CD14-positive monocyte (primary cell): ENCODE results near the gene CD6. TPM values are rescaled to one million over a fixed set of nuclear protein-coding genes. Genes with fewer than 3 reads are reported as not detected.

ENCODE experiments used
- DNase-seq, 3 donors: peaks; one replicate each; pipeline ENCODE4 v3.0.0-alpha.2; 2011 to 2022
- H2AFZ ChIP-seq: 2 replicates; pipeline ENCODE4 v1.6.0; 2012; ENCODE audit warnings: mild to moderate bottlenecking, low read depth, low read length, inconsistent platforms; ENCODE audit not compliant: insufficient read depth, poor library complexity, severe bottlenecking
- H3K27ac ChIP-seq, 2 donors: 1 replicate in 1 of 2; 2 replicates in 1 of 2; pipeline ENCODE4 v1.5.1; 2012 to 2013; ENCODE audit warnings: low read length in 2 of 2, control low read depth in 1 of 2, inconsistent platforms in 1 of 2, low read depth in 1 of 2, mild to moderate bottlenecking in 1 of 2
- H3K27me3 ChIP-seq, 2 donors: one replicate each; pipeline versions ENCODE4 v1.6.0 to v1.6.1; 2011 to 2013; ENCODE audit warnings: low read length in 2 of 2; ENCODE audit not compliant: control insufficient read depth in 2 of 2, insufficient read depth in 2 of 2
- H3K36me3 ChIP-seq, 2 donors: replicated peaks in 1 of 2; 1 replicate in 1 of 2; 2 replicates in 1 of 2; pipeline versions ENCODE4 v1.5.1 to v1.6.1; 2012 to 2013; ENCODE audit warnings: low read length in 2 of 2, control low read depth in 1 of 2, inconsistent platforms in 1 of 2, mild to moderate bottlenecking in 1 of 2; ENCODE audit not compliant: insufficient read depth in 2 of 2, control insufficient read depth in 1 of 2
- H3K4me1 ChIP-seq, 2 donors: 1 replicate in 1 of 2; 2 replicates in 1 of 2; pipeline versions ENCODE4 v1.5.1 to v1.6.1; 2012 to 2013; ENCODE audit warnings: low read length in 2 of 2, control low read depth in 1 of 2, inconsistent platforms in 1 of 2, mild to moderate bottlenecking in 1 of 2, moderate library complexity in 1 of 2; ENCODE audit not compliant: insufficient read depth in 2 of 2, control insufficient read depth in 1 of 2
- H3K4me2 ChIP-seq: replicated peaks from 2 replicates; pipeline ENCODE3; 2012; ENCODE audit warnings: low read length, moderate library complexity, mild to moderate bottlenecking; ENCODE audit not compliant: poor library complexity, severe bottlenecking; ENCODE audit errors: extremely low read depth
- H3K4me3 ChIP-seq, 3 experiments: fragments of 200-600 bp in 1 of 3; sonication (generic) in 1 of 3; replicated peaks in 1 of 3; 1 replicate in 2 of 3; 2 replicates in 1 of 3; pipeline ENCODE4 v1.5.1; 2011 to 2013; ENCODE audit warnings: low read length in 3 of 3, mild to moderate bottlenecking in 3 of 3, control low read depth in 2 of 3, low read depth in 2 of 3, inconsistent platforms in 1 of 3, moderate library complexity in 1 of 3
- H3K79me2 ChIP-seq: 2 replicates; pipeline ENCODE4 v1.6.0; 2012; ENCODE audit warnings: mild to moderate bottlenecking, control low read depth, inconsistent platforms, low read length, moderate library complexity; ENCODE audit not compliant: insufficient read depth
- H3K9ac ChIP-seq: 2 replicates; pipeline ENCODE4 v1.6.0; 2017; ENCODE audit warnings: low read length, mild to moderate bottlenecking; ENCODE audit not compliant: insufficient read depth, poor library complexity, severe bottlenecking
- H3K9me3 ChIP-seq, 2 donors: replicated peaks in 1 of 2; 1 replicate in 1 of 2; 2 replicates in 1 of 2; pipeline versions ENCODE4 v1.5.1 to v1.6.1; 2012 to 2013; ENCODE audit warnings: low read length in 2 of 2, control low read depth in 1 of 2; ENCODE audit not compliant: control insufficient read depth in 1 of 2, insufficient read depth in 1 of 2
- H4K20me1 ChIP-seq: 2 replicates; pipeline ENCODE4 v1.6.0; 2012; ENCODE audit warnings: mild to moderate bottlenecking, low read length, control low read depth, moderate library complexity; ENCODE audit not compliant: insufficient read depth
- H3K27ac Mint-ChIP-seq, 7 donors: one replicate each; pipeline ENCODE4 v1.8.0; 2020; ENCODE audit warnings: mild to moderate bottlenecking in 7 of 7, mixed read lengths in 7 of 7, moderate library complexity in 6 of 7, inconsistent platforms in 2 of 7
- H3K27me3 Mint-ChIP-seq, 3 donors: one replicate each; pipeline ENCODE4 v1.8.0; 2021 to 2022; ENCODE audit warnings: low read depth in 3 of 3, mild to moderate bottlenecking in 3 of 3, mixed read lengths in 3 of 3, moderate library complexity in 3 of 3, inconsistent platforms in 1 of 3
- H3K36me3 Mint-ChIP-seq, 2 donors: one replicate each; pipeline ENCODE4 v1.8.0; 2020; ENCODE audit warnings: mixed read lengths in 2 of 2, inconsistent platforms in 1 of 2, mild to moderate bottlenecking in 1 of 2
- H3K4me1 Mint-ChIP-seq: one replicate; pipeline ENCODE4 v1.8.0; 2020; ENCODE audit warnings: mild to moderate bottlenecking, mixed read lengths
- H3K4me3 Mint-ChIP-seq, 2 donors: one replicate each; pipeline ENCODE4 v1.8.0; 2020; ENCODE audit warnings: mild to moderate bottlenecking in 2 of 2, mixed read lengths in 2 of 2, moderate library complexity in 1 of 2
- H3K9me3 Mint-ChIP-seq, 7 donors: one replicate each; pipeline ENCODE4 v1.8.0; 2020 to 2022; ENCODE audit warnings: mixed read lengths in 7 of 7, mild to moderate bottlenecking in 6 of 7, moderate library complexity in 6 of 7, inconsistent platforms in 2 of 7
- WGBS: methylation state at CpG from one replicate; pipeline ENCODE4 v1.1.5; 2013; ENCODE audit warnings: missing lambda C conversion rate; ENCODE audit not compliant: insufficient coverage; 5-methylcytosine and 5-hydroxymethylcytosine counted together
- intact Hi-C, 2 donors: fragments of 100-400 bp; cut with micrococcal nuclease; formaldehyde crosslinking; loops; one replicate each; pipeline versions ENCODE4 v1.15.0 to v1.15.1; 2023
- polyA plus RNA-seq, 3 donors: library from polyadenylated mRNA; depleted of rRNA in 1 of 3; unstranded in 2 of 3; stranded (reverse) in 1 of 3; fragments of 300-500 nt in 2 of 3; fragments of >200 nt in 1 of 3; fragmentation: Illumina TruSeq in 2 of 3; gene quantifications; 1 replicate in 2 of 3; 2 replicates in 1 of 3; pipeline ENCODE4 v1.2.3, GENCODE V29; 2012 to 2021
- TF ChIP-seq, protein P1 (sequence below): fragments of 200-600 bp; IDR thresholded peaks from one replicate; pipeline ENCODE4 v1.8.0; 2022; ENCODE audit warnings: antibody characterized with exemption, mild to moderate bottlenecking

CD6 gene
- polyA plus RNA-seq, 3 donors, result 0.09 to 0.39 (median 0.39) TPM

DNA sequence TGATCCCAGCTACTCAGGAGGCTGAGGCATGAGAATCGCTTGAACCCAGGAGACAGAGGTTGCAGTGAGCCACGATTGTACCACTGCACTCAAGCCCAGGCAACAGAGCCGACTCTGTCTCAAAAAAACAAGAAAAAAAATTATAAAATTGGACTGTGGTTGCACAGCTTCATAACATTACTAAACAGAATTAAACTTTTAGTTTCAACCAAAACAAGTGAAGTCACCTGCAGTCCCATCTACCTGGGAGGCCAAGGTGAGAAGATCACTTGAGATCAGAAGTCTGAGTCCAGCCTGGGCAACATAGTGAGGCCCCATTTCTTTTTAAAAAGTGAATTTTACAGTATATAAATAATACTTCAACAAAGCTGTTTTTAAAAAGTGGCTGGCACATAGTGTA is 83.0 kb downstream of the CD6 start:
- H3K36me3 ChIP-seq, result no peaks in the 10 kb centered on the region
- H3K9me3 ChIP-seq, result no peaks in the 10 kb centered on the region
- no peak overlapping the region for H2AFZ ChIP-seq
- no peaks in the 10 kb centered on the region for H4K20me1 ChIP-seq
- peaks cover 12% of the 10 kb centered on the region for H3K4me1 Mint-ChIP-seq
- DNase-seq, result no peak
- no peaks in the 10 kb centered on the region for H3K27me3 ChIP-seq
- H3K36me3 Mint-ChIP-seq, result no peaks in the 10 kb centered on the region
- peaks cover 5 to 7% of the 10 kb centered on the region in 2 donors for H3K4me1 ChIP-seq
- H3K4me3 Mint-ChIP-seq, result no peak overlapping the region
- H3K27me3 Mint-ChIP-seq, result peaks cover 7 to 17% (median 11%) of the 10 kb centered on the region in 3 donors
- H3K4me3 ChIP-seq, result no peak overlapping the region
- no peak overlapping the region for H3K27ac ChIP-seq
- H3K9ac ChIP-seq, result no peak overlapping the region
- no peak overlapping the region for H3K4me2 ChIP-seq
- TF ChIP-seq, protein P1, sequence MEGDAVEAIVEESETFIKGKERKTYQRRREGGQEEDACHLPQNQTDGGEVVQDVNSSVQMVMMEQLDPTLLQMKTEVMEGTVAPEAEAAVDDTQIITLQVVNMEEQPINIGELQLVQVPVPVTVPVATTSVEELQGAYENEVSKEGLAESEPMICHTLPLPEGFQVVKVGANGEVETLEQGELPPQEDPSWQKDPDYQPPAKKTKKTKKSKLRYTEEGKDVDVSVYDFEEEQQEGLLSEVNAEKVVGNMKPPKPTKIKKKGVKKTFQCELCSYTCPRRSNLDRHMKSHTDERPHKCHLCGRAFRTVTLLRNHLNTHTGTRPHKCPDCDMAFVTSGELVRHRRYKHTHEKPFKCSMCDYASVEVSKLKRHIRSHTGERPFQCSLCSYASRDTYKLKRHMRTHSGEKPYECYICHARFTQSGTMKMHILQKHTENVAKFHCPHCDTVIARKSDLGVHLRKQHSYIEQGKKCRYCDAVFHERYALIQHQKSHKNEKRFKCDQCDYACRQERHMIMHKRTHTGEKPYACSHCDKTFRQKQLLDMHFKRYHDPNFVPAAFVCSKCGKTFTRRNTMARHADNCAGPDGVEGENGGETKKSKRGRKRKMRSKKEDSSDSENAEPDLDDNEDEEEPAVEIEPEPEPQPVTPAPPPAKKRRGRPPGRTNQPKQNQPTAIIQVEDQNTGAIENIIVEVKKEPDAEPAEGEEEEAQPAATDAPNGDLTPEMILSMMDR, result no peak
- no peaks in the 10 kb centered on the region for H3K79me2 ChIP-seq
- 86% methylated on average over 2 of the region's 3 CpGs for WGBS
- no peak overlapping the region for H3K27ac Mint-ChIP-seq
- H3K9me3 Mint-ChIP-seq, result peaks cover 0 to 3% (median 0%) of the 10 kb centered on the region in 7 donors
- intact Hi-C loops, result loop anchor here in 1 of 2 donors (5.0 kb wide), 1 partner anchor 37 kb away; no protein-coding TSS in a partner anchor

GRCh38 chr11:61054927-61055562 is 83.6 kb downstream of the CD6 start:
- intact Hi-C loops, result loop anchor here in 1 of 2 donors (5.0 kb wide), 1 partner anchor 38 kb away; no protein-coding TSS in a partner anchor
- peaks cover 0 to 3% (median 0%) of the 10 kb centered on the region in 7 donors for H3K9me3 Mint-ChIP-seq
- whole genome bisulfite sequencing, result 92% methylated on average over 13 of the region's 16 CpGs
- Histone ChIP-seq H3K4me1 (peaks cover 2 to 4% of the 10 kb centered on the region in 2 donors), H2AFZ (no peak overlapping the region), H3K9ac (no peak overlapping the region), H3K4me2 (no peak overlapping the region), H3K79me2 (no peaks in the 10 kb centered on the region), H3K36me3 (no peaks in the 10 kb centered on the region), H3K4me3 (no peak overlapping the region), H3K27ac (no peak overlapping the region), H3K9me3 (no peaks in the 10 kb centered on the region), H3K27me3 (no peaks in the 10 kb centered on the region), H4K20me1 (no peaks in the 10 kb centered on the region)
- no peaks in the 10 kb centered on the region for H3K36me3 Mint-ChIP-seq
- no peak overlapping the region for H3K4me3 Mint-ChIP-seq
- TF ChIP-seq, protein P1, result no peak
- H3K27me3 Mint-ChIP-seq, result peaks cover 7 to 17% (median 9%) of the 10 kb centered on the region in 3 donors
- peaks cover 11% of the 10 kb centered on the region for H3K4me1 Mint-ChIP-seq
- H3K27ac Mint-ChIP-seq, result peak overlapping the region in 1 of 7 donors; percentile 51
- no peak for DNase-seq
